Mucosa of descending colon (tissue), 3 donors: ENCODE measurements around the gene ARF1. TPM values are rescaled to one million over a fixed set of nuclear protein-coding genes. Genes with fewer than 3 reads are reported as not detected.

Source experiments
- ATAC-seq: fragments of 200-7000 bp; cut with Tn5 transposase; one replicate; pipeline ENCODE4 v1.9.1; 2020; ENCODE audit warnings: mild to moderate bottlenecking, moderate library complexity
- DNase-seq, 3 donors: peaks; one replicate each; pipeline ENCODE4 v3.0.0-alpha.2; 2020
- H3K36me3 ChIP-seq: fragments of 200-600 bp; one replicate; pipeline ENCODE4 v1.8.0; 2021; ENCODE audit warnings: low read depth, mild to moderate bottlenecking
- H3K4me1 ChIP-seq: fragments of 200-600 bp; one replicate; pipeline ENCODE4 v1.8.0; 2021; ENCODE audit warnings: low read depth, mild to moderate bottlenecking
- H3K4me3 ChIP-seq: fragments of 200-600 bp; one replicate; pipeline ENCODE4 v1.8.0; 2021; ENCODE audit warnings: mild to moderate bottlenecking
- H3K9me3 ChIP-seq: fragments of 200-600 bp; one replicate; pipeline ENCODE4 v1.8.0; 2021; ENCODE audit warnings: mild to moderate bottlenecking
- intact Hi-C, 2 donors: fragments of 100-400 bp; cut with DNase I in 1 of 2; cut with micrococcal nuclease in 1 of 2; formaldehyde crosslinking; loops; one replicate each; pipeline versions ENCODE4 v1.11.0 to v1.11.1; 2022; cut with DNase I, micrococcal nuclease
- total RNA-seq, 3 donors: library from RNA; stranded (reverse); fragmentation: NEBNext Ultra II Directional in 2 of 3; extraction: Animal tissue kit (Norgen Biotek cat#: 25700) in 2 of 3; gene quantifications; one replicate each; pipeline versions ENCODE4 v1.2.1 to v1.2.4, GENCODE V29; 2021 to 2023
- TF ChIP-seq, protein P1 (sequence below): fragments of 200-600 bp; IDR thresholded peaks from one replicate; pipeline ENCODE4 v1.8.0; 2022; ENCODE audit warnings: antibody characterized with exemption, mild to moderate bottlenecking
- donor health status: DM: no; HTN: no; CAD: no; lungs with moderate emphysema.
- donor health status: DM: no; HTN: no; CAD: no.
- donor health status: DM: no; HTN: yes; CAD: no.

ARF1 gene
- total RNA-seq, 3 donors from 2014 or later, result 339 to 490 (median 479) TPM

DNA sequence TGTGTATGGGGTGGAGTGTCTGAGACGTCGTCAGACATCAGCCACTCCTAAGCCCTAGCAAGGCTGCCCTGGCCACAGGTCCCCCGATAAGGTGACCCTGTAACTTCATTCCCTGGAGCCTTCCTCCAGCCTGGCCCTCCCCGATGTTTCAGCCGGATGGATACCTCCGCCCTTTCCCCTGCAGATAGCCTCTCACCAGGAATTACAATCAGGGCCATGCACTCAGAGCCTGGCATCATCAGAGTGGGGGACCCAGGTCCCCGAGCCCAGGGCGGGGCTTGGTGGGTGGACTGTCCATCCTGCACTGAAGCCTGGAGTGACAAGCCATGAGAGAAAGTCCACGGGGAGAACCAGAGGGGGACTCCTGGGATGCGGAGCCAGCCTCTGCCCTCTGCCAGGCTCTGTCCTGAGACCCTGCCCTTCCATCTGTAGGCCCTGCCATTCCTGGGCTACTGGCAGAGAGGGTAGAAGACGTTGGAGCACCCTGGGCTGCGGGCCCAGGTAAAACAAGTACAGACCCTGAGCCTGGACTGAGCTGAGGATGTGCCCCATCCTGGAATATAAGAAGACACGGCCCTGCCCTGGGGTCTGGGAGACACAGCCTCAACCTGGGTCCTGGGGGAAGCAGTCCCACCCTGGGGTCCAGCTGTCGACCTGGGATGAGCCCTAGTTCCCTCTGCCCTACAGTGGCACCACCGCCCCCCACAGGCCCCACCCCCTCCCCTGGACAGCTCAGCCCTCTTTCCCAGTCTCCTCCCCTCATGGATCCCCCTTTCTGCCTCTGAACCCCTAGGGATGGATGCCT lies 16.8 kb upstream of the ARF1 start:
- Histone ChIP-seq H3K9me3 (no peaks in the 10 kb centered on the region), H3K36me3 (no peaks in the 10 kb centered on the region), H3K4me1 (peaks cover 1% of the 10 kb centered on the region), H3K4me3 (no peak overlapping the region)
- intact Hi-C loops, result no loop called here
- TF ChIP-seq, protein P1, sequence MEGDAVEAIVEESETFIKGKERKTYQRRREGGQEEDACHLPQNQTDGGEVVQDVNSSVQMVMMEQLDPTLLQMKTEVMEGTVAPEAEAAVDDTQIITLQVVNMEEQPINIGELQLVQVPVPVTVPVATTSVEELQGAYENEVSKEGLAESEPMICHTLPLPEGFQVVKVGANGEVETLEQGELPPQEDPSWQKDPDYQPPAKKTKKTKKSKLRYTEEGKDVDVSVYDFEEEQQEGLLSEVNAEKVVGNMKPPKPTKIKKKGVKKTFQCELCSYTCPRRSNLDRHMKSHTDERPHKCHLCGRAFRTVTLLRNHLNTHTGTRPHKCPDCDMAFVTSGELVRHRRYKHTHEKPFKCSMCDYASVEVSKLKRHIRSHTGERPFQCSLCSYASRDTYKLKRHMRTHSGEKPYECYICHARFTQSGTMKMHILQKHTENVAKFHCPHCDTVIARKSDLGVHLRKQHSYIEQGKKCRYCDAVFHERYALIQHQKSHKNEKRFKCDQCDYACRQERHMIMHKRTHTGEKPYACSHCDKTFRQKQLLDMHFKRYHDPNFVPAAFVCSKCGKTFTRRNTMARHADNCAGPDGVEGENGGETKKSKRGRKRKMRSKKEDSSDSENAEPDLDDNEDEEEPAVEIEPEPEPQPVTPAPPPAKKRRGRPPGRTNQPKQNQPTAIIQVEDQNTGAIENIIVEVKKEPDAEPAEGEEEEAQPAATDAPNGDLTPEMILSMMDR, result no peak
- ATAC-seq, result no peak
- peak in 1 of 3 donors; percentile 14 for DNase-seq

DNA sequence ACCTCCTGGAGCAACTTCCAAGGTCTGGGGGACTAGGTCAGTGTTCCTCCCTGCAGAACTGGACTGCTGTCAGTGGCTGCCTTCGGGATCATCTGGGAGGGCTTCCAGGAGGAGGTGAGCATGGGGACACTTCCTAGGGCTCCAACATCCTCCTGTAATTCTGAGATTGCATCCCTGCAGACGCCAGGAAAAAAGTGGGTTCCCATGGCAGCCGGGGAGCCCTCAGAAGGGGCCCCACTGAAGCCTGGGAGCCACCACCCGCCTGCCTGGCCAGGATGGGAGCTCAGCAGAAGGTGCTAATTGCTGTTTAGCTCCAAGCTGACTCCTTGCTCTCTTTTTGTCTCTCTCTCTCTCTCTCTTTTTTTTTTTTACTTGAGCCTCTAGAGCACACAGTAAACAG lies 16.1 kb upstream of the ARF1 start:
- H3K36me3 ChIP-seq, result no peaks in the 10 kb centered on the region
- intact Hi-C loops, result no loop called here
- no peak overlapping the region for H3K4me3 ChIP-seq
- no peaks in the 10 kb centered on the region for H3K4me1 ChIP-seq
- TF ChIP-seq, protein P1, result no peak
- ATAC-seq (no peak), DNase-seq (peak in 1 of 3 donors; percentile 3)
- H3K9me3 ChIP-seq, result no peaks in the 10 kb centered on the region

DNA sequence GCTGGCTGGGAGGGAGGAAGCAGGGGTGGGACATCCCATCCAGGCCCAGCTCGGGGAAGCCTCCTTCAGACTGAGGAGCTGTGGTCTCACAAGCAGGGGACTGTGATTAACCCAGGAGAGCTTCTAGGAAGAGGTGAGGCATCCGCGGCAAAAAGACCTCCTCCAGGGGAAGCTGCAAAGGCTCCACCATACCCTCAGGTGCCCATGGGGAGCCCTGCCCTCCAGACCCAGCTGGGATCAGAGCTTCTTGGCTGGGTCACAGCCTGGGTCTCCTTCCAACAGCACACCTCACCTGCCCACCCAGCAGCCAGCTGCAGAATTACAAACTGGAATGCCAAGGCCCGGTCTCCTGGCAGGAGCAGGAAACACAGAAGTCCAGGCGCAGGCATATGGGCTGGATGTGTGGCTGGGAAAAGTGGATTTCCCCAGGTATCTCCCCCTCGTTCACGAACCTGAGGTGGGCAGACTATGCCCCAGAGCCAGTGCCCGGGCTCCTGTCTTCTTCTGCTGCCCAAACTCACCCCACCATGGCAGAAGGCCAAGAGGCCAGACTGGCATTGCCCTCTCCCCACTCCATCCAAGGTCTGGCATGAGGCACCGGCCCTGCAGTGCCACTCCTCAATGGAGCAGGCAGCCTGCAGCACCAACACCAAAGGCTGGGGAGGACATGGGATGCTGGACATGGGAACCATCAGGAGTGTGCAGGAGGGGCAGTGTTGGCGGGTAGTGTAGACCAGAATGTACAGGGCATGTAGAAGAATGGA lies 15.4 kb upstream of the ARF1 start:
- Histone ChIP-seq H3K4me3 (no peak overlapping the region), H3K36me3 (no peaks in the 10 kb centered on the region), H3K4me1 (no peaks in the 10 kb centered on the region), H3K9me3 (no peaks in the 10 kb centered on the region)
- TF ChIP-seq, protein P1, result no peak
- ATAC-seq, result no peak
- intact Hi-C loops, result no loop called here
- DNase-seq, result peak in 1 of 3 donors; percentile 16

DNA sequence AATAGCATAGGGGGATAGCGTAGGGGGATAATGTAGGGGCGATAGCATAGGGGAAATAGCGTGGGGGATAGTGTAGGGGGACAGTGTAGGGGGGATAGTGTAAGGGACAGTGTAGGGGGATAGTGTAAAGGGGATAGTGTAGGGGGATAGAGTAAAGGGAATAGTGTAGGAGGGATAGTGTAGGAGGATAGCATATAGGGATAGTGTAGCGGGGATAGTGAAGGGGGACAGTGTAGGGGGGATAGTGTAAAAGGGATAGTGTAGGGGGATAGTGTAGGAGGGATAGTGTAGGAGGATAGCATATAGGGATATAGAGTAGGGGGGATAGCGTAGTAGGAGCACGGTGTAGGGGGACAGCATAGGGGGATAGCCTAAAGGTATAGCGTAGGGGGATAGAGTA lies 14.1 kb upstream of the ARF1 start:
- TF ChIP-seq, protein P1, result no peak
- intact Hi-C loops, result no loop called here
- Histone ChIP-seq H3K4me3 (no peak overlapping the region), H3K9me3 (no peaks in the 10 kb centered on the region), H3K4me1 (no peaks in the 10 kb centered on the region), H3K36me3 (no peaks in the 10 kb centered on the region)
- ATAC-seq, result no peak
- no peak for DNase-seq

DNA sequence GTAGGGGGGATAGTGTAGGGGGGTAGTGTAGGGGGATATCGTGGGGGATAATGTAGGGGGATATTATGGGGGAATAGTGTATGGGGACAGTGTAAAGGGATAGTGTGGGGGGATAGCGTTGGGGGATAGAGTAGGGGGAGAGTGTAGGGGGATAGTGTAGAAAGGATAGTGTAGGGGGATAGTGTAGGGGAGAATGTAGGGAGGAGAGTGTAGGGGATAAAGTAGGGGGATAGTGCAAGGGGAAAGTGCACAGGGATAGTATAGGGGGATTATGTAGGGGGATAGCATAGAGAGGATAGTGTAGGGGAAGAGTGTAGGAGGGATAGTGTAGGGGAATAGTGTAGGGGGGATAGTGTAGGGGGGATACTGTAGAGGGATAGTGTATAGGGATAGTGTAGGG lies 12.3 kb upstream of the ARF1 start:
- intact Hi-C loops, result no loop called here
- TF ChIP-seq, protein P1, result no peak
- Histone ChIP-seq H3K4me1 (no peaks in the 10 kb centered on the region), H3K36me3 (no peaks in the 10 kb centered on the region), H3K4me3 (no peak overlapping the region), H3K9me3 (no peaks in the 10 kb centered on the region)
- no peak for ATAC-seq
- DNase-seq, result no peak
